ENCODE data around the gene EIF5A2.

DNA sequence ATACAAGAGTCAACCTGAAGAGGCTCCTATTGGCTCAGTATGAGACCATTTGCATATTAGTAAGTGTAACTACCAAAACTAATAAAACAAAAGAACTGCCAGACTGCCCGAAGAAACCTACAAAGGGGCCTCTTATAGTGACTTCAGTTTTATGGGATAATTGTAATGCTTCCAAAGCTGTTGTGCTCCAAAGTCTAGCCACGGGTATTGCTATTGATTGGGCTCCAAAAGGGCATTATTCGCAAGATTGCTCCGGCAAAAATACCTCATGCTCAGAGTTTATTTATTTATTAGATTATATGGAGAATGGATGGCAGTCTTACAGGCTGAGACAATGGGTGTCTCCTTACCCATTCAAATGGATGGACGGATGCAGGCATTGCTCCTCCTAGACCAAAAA lies 49.8 kb downstream of the EIF5A2 start:
- TF ChIP-seq, protein P1, sequence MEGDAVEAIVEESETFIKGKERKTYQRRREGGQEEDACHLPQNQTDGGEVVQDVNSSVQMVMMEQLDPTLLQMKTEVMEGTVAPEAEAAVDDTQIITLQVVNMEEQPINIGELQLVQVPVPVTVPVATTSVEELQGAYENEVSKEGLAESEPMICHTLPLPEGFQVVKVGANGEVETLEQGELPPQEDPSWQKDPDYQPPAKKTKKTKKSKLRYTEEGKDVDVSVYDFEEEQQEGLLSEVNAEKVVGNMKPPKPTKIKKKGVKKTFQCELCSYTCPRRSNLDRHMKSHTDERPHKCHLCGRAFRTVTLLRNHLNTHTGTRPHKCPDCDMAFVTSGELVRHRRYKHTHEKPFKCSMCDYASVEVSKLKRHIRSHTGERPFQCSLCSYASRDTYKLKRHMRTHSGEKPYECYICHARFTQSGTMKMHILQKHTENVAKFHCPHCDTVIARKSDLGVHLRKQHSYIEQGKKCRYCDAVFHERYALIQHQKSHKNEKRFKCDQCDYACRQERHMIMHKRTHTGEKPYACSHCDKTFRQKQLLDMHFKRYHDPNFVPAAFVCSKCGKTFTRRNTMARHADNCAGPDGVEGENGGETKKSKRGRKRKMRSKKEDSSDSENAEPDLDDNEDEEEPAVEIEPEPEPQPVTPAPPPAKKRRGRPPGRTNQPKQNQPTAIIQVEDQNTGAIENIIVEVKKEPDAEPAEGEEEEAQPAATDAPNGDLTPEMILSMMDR (IDR thresholded peaks at IDR 0.05) = no peak
- TF ChIP-seq EZH2 (IDR thresholded peaks at IDR 0.05; ENCODE audit: borderline replicate concordance, insufficient read depth, low read depth, low read length, poor library complexity, severe bottlenecking) = no peak
